GM18907 (cell line): Measurements from ENCODE around the gene GCAT.
A peak's percentile ranks its signal among the peaks of the same experiment; 100 is the strongest.

ENCODE experiments used
- ATAC-seq: cut with Tn5 transposase; IDR thresholded peaks from one replicate; pipeline ENCODE4 v1.9.1; 2021; ENCODE audit warnings: mild to moderate bottlenecking, moderate library complexity; ENCODE audit not compliant: unreplicated experiment

The GCAT gene

GRCh38 chr22:37831472-37831871, 23.7 kb downstream of the GCAT start:
- ATAC-seq: no peak

DNA sequence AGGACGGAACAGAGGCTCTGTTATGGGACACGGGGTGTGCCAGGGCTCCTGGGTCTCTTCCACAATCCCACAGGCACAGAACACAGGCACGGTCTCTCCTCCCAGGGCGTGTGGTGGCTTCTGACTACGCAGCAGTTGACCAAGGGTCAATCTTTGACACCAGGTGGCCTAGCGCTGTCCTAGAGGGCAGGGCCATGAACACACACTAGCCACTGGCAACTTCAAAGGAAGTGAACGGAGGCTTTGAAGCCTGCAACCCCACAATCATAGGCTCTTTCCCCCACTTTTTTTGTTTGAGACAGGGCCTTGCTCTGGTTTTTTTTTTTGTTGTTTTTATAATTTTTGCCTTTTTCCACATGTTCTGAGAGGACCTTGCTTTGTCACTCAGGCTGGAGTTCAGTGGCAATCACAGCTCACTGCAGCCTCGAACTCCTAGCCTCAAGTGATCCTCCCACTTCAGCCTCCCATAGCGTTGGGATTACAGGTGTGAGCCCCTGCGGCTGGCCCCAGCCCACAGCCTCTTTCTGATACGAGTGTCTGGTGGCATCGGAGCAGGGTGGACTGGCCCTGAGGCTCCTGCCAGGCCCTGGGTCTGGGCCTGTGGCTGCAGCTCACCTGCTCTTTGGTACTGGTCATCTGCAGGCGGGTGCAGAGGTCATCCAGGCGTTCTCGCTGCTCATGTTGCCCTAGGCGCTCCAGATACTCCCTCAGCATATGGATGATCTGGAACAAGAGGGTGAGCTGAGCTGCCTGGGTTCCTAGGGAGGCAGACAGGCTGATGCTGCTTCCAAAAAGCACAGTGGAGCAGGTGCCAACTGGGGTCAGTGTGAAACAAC, 24.5 kb downstream of the GCAT start:
- no peak for ATAC-seq

GRCh38 chr22:37842015-37842793, 34.5 kb downstream of the GCAT start:
- ATAC-seq: no peak

GRCh38 chr22:37843741-37844089, 36.0 kb downstream of the GCAT start:
- ATAC-seq: peak; percentile 49

GRCh38 chr22:37844904-37845329, 37.2 kb downstream of the GCAT start:
- ATAC-seq: no peak

DNA sequence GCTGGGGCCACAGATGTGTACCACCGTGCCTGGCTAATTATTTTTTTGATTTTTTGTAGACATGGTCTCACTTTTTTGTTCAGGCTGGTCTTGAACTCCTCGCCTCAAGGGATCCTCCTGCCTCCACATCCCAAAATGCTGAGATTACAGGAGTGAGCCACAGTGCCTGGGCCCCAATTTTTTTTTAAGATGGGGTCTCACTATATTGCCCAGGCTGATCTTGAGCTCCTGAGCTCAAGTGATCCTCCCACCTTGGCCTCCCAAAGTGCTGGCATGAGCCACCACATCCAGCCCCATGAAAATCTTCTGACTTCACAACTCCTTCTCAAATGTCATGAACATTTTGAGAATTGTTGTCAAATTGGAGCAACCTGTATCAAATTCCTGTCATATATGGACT, 38.7 kb downstream of the GCAT start:
- ATAC-seq: no peak

DNA sequence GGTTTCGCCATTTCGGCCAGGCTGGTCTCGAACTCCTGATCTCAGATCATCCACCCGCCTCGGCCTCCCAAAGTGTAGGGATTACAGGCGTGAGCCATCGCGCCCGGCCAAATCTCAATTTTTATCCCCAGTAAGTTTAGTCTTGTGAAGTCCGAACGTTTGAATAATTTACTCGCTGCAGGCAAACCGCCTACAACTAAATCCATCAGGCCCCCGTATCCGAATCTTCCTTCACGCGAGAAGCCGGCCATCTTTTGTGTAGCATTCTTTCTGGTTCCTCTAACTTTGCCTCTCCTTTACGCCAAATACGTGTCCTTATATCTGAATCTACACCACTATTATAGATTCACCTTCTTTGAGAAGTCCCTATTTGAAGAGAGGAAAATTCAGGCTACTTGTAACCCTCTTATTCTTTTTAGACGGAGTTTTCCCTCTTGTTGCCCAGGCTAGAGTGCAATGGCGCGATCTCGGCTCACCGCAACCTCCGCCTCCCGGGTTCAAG, 40.9 kb downstream of the GCAT start:
- no peak for ATAC-seq

DNA sequence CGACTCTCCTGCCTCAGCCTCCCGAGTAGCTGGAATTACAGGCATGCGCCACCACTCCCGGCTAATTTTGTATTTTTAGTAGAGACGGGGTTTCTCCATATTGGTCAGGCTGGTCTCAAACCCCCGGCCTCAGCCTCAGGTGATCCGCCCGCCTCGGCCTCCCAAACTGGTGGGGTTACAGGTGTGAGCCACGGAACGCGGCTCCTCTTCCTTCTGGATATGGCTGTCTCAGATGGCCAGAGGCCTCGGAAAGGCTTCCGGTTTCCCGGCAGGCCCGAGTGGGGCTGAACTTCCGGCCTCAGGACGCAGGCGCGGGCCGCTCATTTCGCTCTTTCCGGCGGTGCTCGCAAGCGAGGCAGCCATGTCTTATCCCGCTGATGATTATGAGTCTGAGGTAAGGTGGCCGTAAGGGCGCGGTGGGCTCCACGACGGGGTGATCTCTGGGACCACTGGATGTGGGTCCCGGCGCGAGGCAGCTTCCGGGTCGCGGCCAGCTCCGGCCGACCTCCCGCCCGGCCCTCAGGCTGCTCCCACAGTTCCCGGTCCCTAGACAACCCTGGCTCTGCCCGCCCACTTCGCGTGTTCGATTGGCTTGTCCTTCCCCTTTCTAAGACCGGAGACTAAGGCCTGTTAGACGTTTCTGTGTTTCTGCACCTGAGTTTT, 41.5 kb downstream of the GCAT start, which contains the start of gene EIF3L:
TSS of gene EIF3L (plus strand) at position 331 of the 663 bp plus-strand sequence. CDS start at position 362, 31 bp downstream.
- peak; percentile 68 for ATAC-seq

GRCh38 chr22:37850801-37851200, 43.1 kb downstream of the GCAT start:
- no peak for ATAC-seq

DNA sequence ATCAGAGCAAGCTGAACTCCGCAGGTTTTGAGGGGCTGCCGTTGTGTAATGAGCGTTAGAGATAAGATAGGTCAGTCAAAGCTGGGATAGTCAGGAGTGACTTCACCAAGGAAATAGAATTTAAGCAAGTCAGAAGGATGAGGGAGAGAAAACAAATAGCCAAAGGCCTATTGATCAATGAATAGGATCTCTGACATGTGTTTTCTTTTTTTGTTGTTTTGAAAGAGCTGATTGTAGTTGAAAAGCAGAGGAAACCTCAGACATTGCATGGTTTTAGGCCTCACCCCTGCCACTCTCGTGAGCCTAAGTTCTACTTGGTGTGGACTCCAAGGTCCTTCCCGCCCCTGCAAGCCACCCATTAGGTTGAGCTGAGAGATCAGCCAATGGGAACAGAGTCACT, 44.7 kb downstream of the GCAT start:
- no peak for ATAC-seq

GRCh38 chr22:37854946-37855345, 47.2 kb downstream of the GCAT start:
- no peak for ATAC-seq

DNA sequence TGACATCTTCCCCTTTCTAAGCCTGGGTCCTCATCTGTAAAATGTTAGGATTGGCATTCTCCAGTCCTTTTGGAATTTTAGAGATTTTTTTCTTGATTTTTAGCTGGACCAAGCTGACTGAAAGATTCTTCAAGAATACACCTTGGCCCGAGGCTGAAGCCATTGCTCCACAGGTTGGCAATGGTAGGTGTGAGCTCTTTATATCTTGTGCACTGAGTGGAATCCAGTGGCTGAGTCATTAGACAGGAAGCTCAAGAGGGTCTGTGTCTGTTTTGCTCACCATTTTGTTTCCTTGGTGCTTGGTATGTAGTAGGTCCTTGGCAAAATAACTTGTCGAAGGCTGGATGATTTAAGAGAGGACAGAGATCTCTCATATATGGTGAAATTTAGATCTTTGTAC, 47.7 kb downstream of the GCAT start:
- ATAC-seq: no peak

- ATAC-seq: no peak
These were observed 53.2 kb downstream of the GCAT start for GRCh38 chr22:37860796-37861421.

GRCh38 chr22:37862570-37863325, 55.0 kb downstream of the GCAT start:
- ATAC-seq: no peak

DNA sequence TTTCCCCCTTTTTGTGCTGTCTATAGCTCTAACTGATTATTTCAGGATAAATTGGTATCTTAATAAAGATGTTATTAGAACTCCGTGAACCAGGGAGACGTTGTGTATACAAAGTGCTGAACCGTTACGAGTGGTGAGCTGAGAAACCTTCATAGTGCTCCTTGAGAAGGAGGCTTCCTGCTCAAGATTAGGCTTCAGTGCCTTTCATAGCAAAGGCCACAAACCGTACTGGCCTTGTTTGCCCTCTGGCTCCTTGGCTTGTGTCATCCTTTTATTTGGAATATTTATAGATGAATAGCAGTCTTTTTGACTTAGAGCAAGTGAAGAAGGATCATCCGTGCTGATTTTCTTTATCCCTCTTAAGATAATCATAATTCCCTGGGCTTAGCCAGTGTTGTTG, 57.8 kb downstream of the GCAT start:
- ATAC-seq: no peak
